Astrocyte of the spinal cord (primary cell): Measurements from ENCODE around the gene ACER2.
A peak's percentile ranks its signal among the peaks of the same experiment; 100 is the strongest.

ENCODE experiments used
- DNase-seq: peaks from one replicate; pipeline ENCODE4 v3.0.0; 2011; ENCODE audit warnings: low read depth, low spot score
- H3K4me3 ChIP-seq: 2 replicates; pipeline ENCODE4 v1.5.1; 2011; ENCODE audit warnings: low read depth, mild to moderate bottlenecking, low read length, moderate library complexity
- in situ Hi-C: cut with HindIII; loops from 2 replicates; pipeline ENCODE4 v1.10.0; 2017; ENCODE audit warnings: low sequenced_read_pairs
- TF ChIP-seq, protein P1 (sequence below): IDR thresholded peaks from 2 replicates; pipeline ENCODE4 v1.5.1; 2012; ENCODE audit warnings: low read depth, mild to moderate bottlenecking, low read length, inconsistent platforms

The ACER2 gene

DNA sequence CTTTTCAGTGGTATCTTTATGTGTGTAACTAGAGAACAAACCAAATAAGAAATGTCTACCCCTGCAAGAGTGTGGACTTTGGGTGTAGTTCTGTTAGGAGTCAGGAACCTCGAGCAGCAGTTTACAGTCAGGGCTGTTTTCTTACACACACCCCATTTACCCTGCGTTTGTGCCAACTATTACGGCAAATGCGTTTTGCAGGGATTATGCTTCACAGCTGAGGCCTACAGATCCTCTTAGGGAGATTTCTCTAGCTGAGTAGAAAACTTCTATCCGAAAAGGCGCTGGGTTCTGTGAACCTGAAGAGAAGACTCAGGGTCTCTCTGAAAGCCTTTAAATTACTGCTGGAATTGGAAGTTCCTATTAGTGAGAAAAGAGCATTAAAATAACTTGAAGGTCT, 51.4 kb downstream of the ACER2 start:
- in situ Hi-C loops = no loop called here
- no peak for DNase-seq
- no peak overlapping the region for H3K4me3 ChIP-seq
- TF ChIP-seq, protein P1, sequence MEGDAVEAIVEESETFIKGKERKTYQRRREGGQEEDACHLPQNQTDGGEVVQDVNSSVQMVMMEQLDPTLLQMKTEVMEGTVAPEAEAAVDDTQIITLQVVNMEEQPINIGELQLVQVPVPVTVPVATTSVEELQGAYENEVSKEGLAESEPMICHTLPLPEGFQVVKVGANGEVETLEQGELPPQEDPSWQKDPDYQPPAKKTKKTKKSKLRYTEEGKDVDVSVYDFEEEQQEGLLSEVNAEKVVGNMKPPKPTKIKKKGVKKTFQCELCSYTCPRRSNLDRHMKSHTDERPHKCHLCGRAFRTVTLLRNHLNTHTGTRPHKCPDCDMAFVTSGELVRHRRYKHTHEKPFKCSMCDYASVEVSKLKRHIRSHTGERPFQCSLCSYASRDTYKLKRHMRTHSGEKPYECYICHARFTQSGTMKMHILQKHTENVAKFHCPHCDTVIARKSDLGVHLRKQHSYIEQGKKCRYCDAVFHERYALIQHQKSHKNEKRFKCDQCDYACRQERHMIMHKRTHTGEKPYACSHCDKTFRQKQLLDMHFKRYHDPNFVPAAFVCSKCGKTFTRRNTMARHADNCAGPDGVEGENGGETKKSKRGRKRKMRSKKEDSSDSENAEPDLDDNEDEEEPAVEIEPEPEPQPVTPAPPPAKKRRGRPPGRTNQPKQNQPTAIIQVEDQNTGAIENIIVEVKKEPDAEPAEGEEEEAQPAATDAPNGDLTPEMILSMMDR = no peak

DNA sequence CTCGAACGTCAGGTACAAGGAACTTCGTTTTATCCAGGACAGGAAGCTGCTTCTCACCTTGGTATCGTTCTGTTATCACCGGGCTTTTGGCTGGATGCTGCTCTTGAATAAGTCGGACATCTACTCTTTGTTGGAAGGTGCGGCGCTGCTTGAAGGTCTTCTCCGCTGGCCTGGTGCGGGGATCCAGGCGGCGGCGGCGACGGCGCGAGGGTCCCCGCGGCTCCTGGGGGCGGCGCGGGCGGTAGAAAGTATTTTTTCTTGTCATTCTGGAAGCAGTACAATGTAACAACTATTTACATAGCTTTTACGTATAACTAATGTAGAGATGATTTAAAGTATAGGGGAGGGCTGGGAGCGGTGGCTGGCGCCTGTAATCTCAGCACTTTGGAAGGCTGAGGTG, 52.3 kb downstream of the ACER2 start:
- DNase-seq = no peak
- TF ChIP-seq, protein P1 = no peak
- in situ Hi-C loops = no loop called here

DNA sequence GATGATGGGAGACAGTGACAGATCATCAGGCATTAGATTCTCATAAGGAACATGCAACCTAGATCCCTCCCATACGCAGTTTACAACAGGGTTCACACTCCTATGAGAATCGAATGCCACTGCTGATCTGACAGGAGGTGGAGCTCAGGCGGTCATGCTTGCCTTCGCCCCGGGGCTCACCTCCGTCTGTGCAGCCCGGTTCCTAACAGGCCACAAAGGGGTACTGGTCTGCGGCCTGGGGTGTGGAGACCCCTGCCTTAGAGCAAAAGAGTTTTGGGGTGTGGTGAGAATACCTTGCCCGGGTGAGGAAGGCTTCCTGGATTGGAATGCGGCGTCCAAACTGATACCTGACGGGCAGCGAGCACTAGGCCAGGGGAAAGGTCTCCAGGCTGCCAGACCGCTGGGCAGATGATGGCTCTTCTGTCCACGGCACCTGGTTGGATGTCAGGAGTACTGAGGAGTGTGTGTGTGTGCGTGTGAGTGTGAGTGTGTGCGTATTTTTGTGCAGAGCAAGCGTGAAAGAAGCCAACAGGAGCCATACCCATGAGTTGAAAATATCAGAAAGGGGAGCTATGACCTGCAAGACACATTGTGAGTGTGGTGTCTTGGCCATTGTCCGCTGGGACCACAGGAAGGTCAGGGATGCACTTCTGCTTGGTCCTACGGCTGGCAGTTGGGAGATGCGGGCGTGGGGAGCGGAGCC, 55.4 kb downstream of the ACER2 start:
- DNase-seq = peak; percentile 2
- in situ Hi-C loops = no loop called here
- H3K4me3 ChIP-seq = no peak overlapping the region
- TF ChIP-seq, protein P1 = no peak

More for the DNA sequence above, 52.3 kb downstream of the ACER2 start:
- H3K4me3 ChIP-seq = no peak overlapping the region

DNA sequence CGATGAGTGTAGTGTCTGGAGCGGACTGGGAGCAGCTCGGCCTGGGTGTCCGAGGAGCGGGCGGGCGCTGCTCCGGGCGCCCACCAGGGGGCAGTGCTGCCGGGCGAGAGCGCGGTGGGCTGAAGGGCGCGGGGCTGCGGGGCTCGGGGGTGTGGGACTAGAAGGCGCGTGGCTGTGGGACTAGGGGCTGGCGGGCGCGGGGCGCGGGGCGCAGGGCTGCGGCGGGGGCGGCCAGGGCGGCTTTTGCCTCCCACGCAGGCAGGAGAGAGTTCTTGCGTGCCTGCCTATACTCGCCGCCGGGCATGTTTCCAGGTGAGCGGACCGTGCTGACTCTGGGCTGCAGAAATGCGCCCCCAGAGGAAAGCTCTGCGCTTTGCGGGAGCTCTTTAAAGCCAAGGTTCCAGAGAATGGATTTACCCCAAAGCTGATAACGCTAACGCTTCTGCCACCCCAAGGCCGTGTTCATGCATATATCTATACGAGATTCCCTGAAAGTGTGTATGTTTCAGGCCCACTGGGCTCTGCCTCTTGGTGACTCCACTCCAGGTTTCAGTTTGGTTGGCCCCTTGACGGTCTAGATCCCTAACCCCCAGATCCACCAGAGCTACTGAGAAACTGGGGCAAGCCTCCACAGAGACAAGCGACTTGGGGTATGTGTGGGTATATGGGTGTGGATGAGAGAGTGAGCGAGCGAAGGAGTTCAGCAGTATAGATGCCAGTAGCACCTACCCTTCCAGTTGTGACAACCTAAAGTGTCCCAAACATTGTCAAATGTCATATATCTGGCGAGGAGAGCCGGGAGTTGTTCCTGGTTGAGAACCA, 56.2 kb downstream of the ACER2 start:
- in situ Hi-C loops = no loop called here
- DNase-seq = peak; percentile 75
- TF ChIP-seq, protein P1 = peak; percentile 67
- peak overlapping the region; percentile 22 for H3K4me3 ChIP-seq

DNA sequence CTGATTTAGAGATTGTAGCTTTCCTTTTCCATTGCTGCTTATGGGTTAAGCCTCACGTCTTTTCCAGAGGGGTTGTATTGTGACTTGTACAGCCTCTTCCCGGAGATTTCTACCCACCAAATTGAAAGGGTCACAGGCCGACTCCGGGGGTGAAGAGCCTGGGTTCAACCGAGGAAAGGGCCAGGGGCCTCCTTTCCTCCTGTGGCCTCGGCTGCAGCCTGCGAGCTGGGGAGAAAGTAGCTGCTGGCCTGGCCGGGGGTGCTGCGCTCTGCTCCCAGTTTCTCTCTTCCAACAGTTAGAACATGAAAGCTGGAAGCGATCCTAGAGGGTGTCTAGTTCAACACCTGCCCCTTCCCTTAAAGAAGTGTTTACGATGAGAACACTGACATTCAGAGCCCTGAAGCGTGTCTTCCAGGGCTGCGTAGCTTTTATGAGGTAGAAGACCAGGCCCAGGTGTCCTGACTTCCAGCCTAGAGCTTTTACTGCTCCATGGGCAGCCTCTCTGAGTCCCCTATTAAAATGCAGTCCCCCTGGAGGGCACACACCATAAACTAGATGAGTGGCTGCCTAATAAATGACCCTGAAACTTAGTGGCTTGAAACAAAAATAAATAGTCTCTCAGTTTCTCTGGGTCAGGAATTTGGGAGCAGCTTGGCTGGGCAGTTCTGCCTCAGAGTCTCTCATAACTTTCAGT, 56.9 kb downstream of the ACER2 start:
- no peak overlapping the region for H3K4me3 ChIP-seq
- in situ Hi-C loops = no loop called here
- no peak for DNase-seq
- TF ChIP-seq, protein P1 = no peak

DNA sequence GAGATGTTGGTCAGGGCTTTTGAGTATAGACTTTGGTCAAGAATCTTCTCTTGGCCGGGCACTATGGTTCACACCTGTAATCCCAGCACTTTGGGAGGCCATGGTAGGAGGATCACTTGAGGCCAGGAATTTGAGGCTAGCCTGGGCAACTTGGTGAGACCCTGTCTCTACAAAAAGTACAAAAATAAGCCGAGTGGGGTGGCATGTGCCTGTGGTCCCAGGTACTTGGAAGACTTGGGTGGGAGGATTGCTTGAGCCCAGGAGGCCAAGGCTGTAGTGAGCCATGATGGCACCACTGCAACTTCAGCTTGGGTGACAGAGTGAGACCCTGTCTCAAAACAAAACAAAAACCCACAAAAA, 57.5 kb downstream of the ACER2 start:
- in situ Hi-C loops = no loop called here
- DNase-seq = no peak
- no peak overlapping the region for H3K4me3 ChIP-seq
- TF ChIP-seq, protein P1 = no peak
